Fibroblast of skin of left biceps (primary cell): Measurements from ENCODE around the gene APMAP.
A peak's percentile ranks its signal among the peaks of the same experiment; 100 is the strongest.
"Not testable (repeated sequence)": the region's sequence is repeated elsewhere in the genome, so short reads cannot be mapped to it uniquely, and the experiment has no call there.

ENCODE experiments used
- DNase-seq, 2 experiments: peaks; one replicate each; pipeline ENCODE4 v3.0.0-alpha.2; 2013; ENCODE audit warnings: low read depth in 2 of 2

Gene APMAP

DNA sequence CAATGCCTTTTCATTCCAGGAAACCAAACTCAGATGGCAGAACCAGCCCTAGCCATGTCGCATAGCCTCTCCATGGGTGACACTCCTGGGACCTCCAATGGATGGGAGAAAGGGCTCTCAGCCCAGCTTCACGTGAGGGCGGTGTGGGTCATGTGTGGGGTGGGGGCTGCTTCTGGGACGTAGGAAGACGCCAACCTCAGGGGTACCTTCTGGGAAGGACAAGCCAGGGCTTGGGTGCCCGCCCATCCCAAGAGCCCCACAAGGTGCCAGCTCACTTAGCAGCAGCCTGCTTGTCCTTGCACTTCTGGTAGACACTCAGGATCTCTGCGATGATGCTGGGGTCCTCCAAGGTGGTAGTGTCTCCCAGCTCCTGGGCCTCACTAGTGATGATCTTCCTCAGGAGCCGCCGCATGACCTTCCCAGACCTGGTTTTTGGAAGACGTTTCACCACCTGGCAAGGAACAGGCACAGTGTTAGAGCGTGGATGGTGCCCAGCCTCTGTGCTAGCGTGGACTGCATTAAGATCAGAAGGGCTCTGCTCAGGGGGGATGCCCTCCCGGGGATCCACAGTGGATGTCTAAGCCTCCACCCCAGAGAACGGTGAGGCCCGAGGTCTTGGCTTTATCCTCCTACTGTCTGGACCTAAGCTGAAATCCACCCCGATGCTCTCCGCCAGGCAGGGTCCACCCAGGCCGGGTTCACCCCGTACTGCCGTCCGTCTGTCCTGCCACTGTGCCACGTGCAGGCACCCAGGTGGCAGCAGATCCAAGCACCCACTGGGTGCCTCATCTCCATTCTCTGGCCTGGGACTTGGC lies 15.1 kb upstream of the APMAP start:
- no peak for DNase-seq

GRCh38 chr20:25006431-25007167 lies 14.0 kb upstream of the APMAP start:
- DNase-seq = no peak

- no peak for DNase-seq
These were observed 13.1 kb upstream of the APMAP start for GRCh38 chr20:25005661-25006060.

GRCh38 chr20:25005220-25005619 lies 12.7 kb upstream of the APMAP start:
- DNase-seq = no peak

GRCh38 chr20:25003002-25003401 lies 10.5 kb upstream of the APMAP start:
- no peak for DNase-seq

GRCh38 chr20:25001323-25001722 lies 8.8 kb upstream of the APMAP start:
- DNase-seq = not testable (repeated sequence)

DNA sequence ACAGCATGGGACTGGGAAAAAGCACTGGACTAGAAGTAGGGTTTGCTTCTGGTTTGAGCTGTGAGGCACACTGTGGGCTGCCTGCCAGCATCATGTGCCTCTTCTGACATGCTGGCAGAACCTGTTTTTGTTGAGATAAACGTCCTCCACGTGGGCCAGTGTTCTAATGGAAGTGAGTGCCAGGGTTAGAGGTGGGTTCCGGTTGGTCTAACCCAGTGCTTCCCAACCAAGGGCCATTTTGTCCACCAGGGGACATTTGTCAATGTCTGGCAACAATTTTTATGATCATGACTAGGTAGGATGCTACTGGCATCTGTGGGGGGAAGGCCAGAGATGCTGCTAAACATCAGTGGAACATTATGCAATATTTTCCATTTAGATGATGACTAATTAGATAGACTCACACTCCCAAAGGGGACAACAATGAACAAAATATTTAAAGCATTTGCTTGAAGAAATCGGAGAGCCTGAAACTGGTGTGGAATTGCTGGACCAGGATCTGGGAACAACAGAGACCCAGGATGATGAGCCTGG lies 7.8 kb upstream of the APMAP start:
- DNase-seq = peak; percentile 78 to 83

GRCh38 chr20:24999568-24999967 lies 7.0 kb upstream of the APMAP start:
- DNase-seq = no peak

DNA sequence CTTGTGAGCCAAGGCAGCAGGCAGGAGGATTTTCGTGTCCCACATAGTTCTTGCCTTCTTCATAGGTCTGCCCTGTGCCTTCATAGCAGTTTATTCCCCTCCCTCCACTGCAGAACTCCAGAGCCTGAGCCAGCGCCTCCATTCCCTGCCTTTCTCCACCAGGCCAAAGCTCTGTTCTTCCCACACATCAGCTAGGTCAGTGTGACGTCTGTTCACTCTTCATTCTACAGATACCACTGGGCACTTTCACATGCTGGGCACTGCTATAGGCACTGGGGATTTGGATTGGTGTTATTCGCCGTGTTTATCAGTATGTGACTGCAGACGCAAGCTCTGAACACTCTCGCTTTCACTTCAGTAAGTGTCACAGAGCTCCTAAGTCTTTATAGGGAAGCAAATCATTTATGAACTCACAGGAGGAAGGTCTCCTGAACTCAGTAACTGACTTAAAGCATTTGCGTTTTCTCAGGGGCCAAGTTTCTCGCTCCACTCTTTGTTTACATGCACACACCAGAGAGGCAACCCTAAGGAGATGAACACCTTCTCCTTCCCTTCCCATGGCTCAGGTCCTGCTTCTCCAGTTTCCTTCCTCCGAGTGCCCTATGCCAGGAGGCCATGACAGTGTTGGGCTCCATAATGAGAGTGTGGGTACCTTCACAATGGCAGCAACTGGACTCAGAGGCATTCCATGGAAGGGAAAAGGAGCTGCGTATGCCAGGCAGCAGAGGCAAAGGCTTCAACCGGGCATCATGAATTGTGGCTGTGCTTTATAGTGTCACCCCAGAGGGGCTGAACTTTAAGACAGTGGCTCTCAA lies 6.3 kb upstream of the APMAP start:
- no peak for DNase-seq

DNA sequence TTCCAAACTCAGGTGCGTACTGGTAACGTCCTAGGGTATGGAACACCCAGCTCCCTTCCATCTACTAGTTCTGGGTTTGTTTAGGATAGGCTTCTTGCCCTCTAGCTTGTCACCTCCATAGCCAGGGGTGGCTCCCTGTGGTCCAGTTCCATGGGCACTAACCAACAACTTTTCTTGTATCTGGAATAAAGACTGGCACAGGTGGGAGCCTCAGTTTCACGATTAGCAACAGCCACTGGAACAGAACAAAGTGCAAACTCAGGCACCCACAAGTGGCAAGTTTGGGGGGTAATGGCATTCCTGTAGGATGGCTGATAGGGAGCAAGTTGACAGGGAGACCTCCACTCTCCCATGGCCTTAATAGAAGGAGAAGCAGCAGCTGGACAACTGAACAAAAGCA lies 5.6 kb upstream of the APMAP start:
- DNase-seq = no peak

DNA sequence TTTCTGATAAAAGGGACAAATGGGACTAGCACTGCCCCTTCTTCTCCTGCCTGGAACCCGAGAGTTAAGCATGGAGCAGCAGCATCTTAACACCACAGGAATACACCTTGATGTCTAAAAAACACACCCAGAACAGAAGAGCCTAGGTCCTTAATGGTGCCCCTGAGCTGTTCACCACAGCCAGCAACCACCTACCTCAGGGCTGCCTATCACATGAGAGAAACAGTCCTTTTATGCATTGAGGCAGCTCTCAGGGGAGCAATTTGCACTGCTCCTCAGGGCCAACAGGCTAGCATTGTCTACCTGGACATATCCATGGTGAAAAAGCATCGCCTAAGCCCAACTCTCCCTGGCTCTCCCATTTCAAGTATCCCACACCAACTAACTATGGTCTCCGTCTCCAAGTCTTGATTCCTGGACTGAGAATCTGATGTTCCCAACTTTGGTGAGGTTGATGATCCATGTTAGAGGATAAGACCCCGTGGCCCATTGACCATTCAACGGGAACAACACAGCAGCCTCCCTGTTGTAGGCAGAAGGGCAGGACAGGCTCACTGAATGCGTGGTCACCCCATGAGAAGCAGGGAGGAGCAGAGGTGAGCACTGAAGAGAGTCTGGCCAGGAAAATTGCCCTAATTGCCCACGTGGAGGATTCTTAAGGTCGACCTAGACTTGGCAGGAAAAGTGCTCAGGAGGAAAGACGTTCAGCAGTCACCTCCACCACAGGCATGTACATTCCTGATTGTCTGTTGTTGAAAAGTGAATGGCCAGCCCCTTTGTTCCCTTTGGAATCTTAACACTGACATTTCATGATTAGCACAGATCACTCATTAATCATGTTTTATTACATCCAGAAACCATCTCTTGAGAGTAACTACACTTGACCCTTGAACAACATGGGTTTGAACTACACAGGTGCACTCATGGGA lies 4.2 kb upstream of the APMAP start:
- DNase-seq = no peak

DNA sequence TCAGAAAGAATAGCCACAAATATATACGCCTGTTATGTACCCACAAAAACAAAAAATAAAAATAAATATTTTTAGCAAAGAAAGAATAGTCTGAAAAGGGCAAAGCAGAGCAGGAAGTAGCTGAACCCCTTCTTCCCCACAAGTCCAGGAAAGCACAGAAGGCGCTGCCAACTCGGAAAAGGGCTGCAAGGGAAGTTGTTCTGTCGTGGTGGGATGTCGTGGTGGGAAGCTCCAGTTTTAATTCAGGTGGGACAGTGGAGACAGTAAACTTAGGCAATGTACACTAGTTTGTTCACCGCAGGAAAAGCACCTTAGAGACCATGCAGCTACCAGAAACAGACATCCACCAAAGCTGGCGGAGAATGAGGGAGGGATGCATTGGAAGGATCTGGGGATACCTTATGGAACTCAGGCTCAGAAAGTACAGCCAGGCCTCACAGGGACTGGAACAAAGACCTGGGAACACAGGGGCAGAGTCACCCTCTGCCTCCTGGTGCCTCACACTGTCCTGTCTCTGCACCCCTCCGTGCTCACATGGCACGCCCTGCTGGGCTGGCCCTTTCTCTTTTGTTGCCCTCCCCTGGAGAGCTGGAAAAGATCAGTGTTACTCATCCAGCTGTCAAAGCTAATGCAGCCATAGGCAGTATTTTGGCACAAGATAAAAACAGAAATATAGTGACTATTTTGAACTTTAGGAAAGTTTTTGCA lies 3.3 kb upstream of the APMAP start:
- no peak for DNase-seq

- peak; percentile 26 to 40 for DNase-seq
These were observed 2.2 kb upstream of the APMAP start for GRCh38 chr20:24994470-24995368.

GRCh38 chr20:24994186-24994465 lies 1.6 kb upstream of the APMAP start:
- no peak for DNase-seq

DNA sequence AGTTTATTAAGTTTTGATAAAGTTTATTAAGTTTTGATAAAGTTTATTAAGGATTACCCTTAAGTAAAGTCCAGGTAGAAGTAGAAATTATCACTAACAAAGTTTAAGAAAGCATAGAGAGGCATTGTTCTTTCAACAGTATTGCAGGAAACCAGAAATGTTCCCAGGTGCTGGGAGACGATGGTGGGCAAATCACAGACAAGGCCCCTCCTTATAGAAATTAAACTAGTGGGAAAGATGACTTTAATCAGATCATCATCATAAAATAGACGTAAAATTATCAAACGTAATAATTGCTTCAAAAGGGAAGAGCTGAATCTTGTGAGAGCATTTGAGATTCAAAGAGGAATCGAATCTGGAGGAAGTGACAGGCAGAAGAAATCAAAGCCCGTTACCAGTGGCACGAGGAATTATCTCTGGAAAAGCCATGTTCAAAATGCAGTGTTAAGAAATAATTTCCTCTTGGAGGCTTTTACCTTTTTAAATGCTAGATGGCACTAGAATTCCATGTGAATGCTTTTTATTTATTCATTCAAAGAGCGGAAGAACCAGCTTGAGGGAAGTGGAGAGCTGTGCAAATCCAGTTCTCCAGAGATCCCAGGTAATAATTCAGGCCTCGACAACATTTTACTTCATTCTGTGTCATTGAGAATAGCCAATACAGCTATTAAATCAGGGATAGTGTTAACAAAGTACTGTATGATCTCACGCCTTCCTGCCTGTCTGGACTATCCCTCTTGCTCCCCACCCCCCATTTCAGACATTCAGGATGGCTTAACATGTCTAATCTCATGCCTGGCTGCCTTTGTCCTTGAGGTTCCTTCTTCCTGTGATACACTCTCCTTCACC lies 1.0 kb upstream of the APMAP start:
- DNase-seq = peak; percentile 12 to 25

DNA sequence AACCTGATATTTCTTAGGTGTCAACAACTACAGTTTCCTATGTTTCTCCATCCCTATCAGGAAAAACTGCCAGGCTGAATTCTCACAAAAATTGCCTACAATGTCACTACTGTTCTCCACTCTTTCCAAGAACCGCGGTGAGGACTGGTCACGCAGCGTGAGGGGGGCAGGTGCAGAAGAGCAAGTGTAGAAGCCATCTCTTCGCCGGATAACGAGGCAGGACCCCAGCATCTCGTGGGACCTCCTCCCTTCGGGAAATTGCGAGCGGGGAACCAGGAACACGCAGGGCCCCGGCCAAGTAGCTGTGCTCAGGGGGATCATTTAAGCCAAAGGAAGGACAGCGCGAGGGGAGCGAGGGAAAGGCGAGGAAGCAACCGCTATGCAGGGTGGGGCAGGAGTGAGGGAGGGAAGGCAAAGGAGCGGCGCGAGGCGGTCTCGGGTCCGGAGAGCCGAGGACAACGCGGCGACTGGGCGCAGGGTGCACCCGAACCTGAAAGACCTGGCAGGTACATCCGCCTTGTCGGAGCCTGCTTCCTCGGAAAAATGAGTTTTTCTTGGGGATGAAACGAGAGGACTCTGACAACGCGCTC lies 559 bp downstream of the APMAP start:
- no peak for DNase-seq

GRCh38 chr20:24990810-24991252 lies 1.7 kb downstream of the APMAP start:
- no peak for DNase-seq

GRCh38 chr20:24989162-24989561 lies 3.4 kb downstream of the APMAP start:
- no peak for DNase-seq
